ENCODE measurements around the gene UBE2I. TPM values are rescaled to one million over a fixed set of nuclear protein-coding genes. Genes with fewer than 3 reads are reported as not detected.

UBE2I gene
- total RNA-seq, 1 experiment from 2014 or later, result 212 TPM

- Histone ChIP-seq H3K27me3 (ENCODE audit: insufficient read depth, low read length) (no peaks in the 10 kb centered on the region), H3K9ac (ENCODE audit: low read length) (no peak overlapping the region), H3K36me3 (ENCODE audit: control insufficient read depth in 1 of 2, insufficient read depth in 2 of 2, low read length in 2 of 2) (no peaks in the 10 kb centered on the region), H4K20me1 (ENCODE audit: insufficient read depth) (no peaks in the 10 kb centered on the region), H2AFZ (ENCODE audit: low read depth, low read length, poor library complexity, severe bottlenecking) (no peak overlapping the region), H3K4me2 (ENCODE audit: low read length) (no peak overlapping the region), H3K27ac (ENCODE audit: low read depth, low read length) (peak overlapping the region; percentile 83; the same call in 1 of the 2 replicates), H3K4me3 (replicated peaks in 1 of 2; ENCODE audit: low read depth in 1 of 2, low read length in 2 of 2) (no peak overlapping the region), H3K4me1 (ENCODE audit: control insufficient read depth in 1 of 2, insufficient read depth in 2 of 2, low read length in 2 of 2) (peaks cover 52 to 93% of the 10 kb centered on the region in 2 experiments), H3K79me2 (ENCODE audit: insufficient read depth, low read length) (no peaks in the 10 kb centered on the region), H3K9me3 (ENCODE audit: control insufficient read depth in 1 of 2, insufficient read depth in 1 of 2, low read depth in 1 of 2, low read length in 2 of 2) (no peaks in the 10 kb centered on the region), H3K9me2 (ENCODE audit: insufficient read depth) (no peaks in the 10 kb centered on the region)
- ATAC-seq (no peak), DNase-seq (ENCODE audit: low read depth, low spot score) (no peak)
- CTCF ChIA-PET, result no interaction called here
- intact Hi-C loops (cut with micrococcal nuclease), result no loop called here
- RAD21 ChIA-PET (ENCODE audit: low non-redundant PET in 1 of 2, low total read pairs in 2 of 2, uncharacterized antibody in 2 of 2, unreplicated experiment in 2 of 2), result no interaction called here
- POLR2A ChIA-PET, result no interaction called here
- BruUV-seq (replicated peaks), result no TSS peak
- no peak for TF ChIP-seq TCF7L2 (IDR thresholded peaks at IDR 0.05; ENCODE audit: borderline replicate concordance, extremely low read depth, insufficient read depth, insufficient read length)
- no peak for TF ChIP-seq EGR1 (IDR thresholded peaks at IDR 0.05; ENCODE audit: low read depth)
- TF ChIP-seq POLR2A (IDR thresholded peaks at IDR 0.05; ENCODE audit: borderline replicate concordance, extremely low read depth, insufficient read depth, insufficient read length), result no peak
- no peak for TF ChIP-seq POLR2AphosphoS5 (IDR thresholded peaks at IDR 0.05; ENCODE audit: low read depth, low read length)
- TF ChIP-seq FOSL1 (IDR thresholded peaks at IDR 0.05; ENCODE audit: low read depth), result no peak
- TF ChIP-seq ZFX (IDR thresholded peaks at IDR 0.05), result no peak
- no peak for TF ChIP-seq EZH2 (IDR thresholded peaks at IDR 0.05)
- no peak for TF ChIP-seq CTCF (IDR thresholded peaks at IDR 0.05 in 2 of 3, conservative IDR thresholded peaks at IDR 0.05 in 1 of 3; ENCODE audit: borderline replicate concordance in 1 of 3, insufficient read depth in 1 of 3, low read depth in 2 of 3, low read length in 2 of 3)
- TF ChIP-seq ZBTB33 (IDR thresholded peaks at IDR 0.05; ENCODE audit: extremely low read depth, insufficient replicate concordance, low read length), result no peak
- TF ChIP-seq YY1 (IDR thresholded peaks at IDR 0.05; ENCODE audit: extremely low read depth, insufficient replicate concordance, low read depth, low read length), result no peak
- TF ChIP-seq SRF (IDR thresholded peaks at IDR 0.05; ENCODE audit: low read depth), result no peak
- TF ChIP-seq ELF1 (IDR thresholded peaks at IDR 0.05; ENCODE audit: borderline replicate concordance, low read depth), result no peak
- TF ChIP-seq ZNF274 (IDR thresholded peaks at IDR 0.05; ENCODE audit: low read depth, low read length), result no peak
- no peak for TF ChIP-seq EZH2phosphoT487 (IDR thresholded peaks at IDR 0.05; ENCODE audit: borderline replicate concordance)
Measured at GRCh38 chr16:1298406-1298805, 11.0 kb upstream of the UBE2I start.

Data from HCT116 (cell line).